ENCODE measurements around the gene PRKAG2. TPM values are rescaled to one million over a fixed set of nuclear protein-coding genes. Genes with fewer than 3 reads are reported as not detected.

PRKAG2 gene
- total RNA-seq, 1 donor from 2014 or later: 55.4 TPM

GRCh38 chr7:151900986-151901621, 24.2 kb upstream of the PRKAG2 start:
- no peak for DNase-seq (ENCODE audit: low spot score)

- DNase-seq (ENCODE audit: low spot score): no peak
These were observed 23.7 kb upstream of the PRKAG2 start for GRCh38 chr7:151900591-151900985.

- no peak for DNase-seq (ENCODE audit: low spot score)
These were observed 22.8 kb upstream of the PRKAG2 start for GRCh38 chr7:151899513-151900360.

- no peak for DNase-seq (ENCODE audit: low spot score)
These were observed 21.2 kb upstream of the PRKAG2 start for GRCh38 chr7:151897951-151898686.

- DNase-seq (ENCODE audit: low spot score): no peak
These were observed 20.3 kb upstream of the PRKAG2 start for GRCh38 chr7:151897161-151897731.

- no peak for DNase-seq (ENCODE audit: low spot score)
These were observed 19.6 kb upstream of the PRKAG2 start for GRCh38 chr7:151896486-151896885.

- DNase-seq (ENCODE audit: low spot score): no peak
These were observed 19.2 kb upstream of the PRKAG2 start for GRCh38 chr7:151896086-151896485.

- DNase-seq (ENCODE audit: low spot score): no peak
These were observed 18.7 kb upstream of the PRKAG2 start for GRCh38 chr7:151895631-151896031.

GRCh38 chr7:151895008-151895630, 18.2 kb upstream of the PRKAG2 start:
- DNase-seq (ENCODE audit: low spot score): no peak

- DNase-seq (ENCODE audit: low spot score): no peak
These were observed 17.4 kb upstream of the PRKAG2 start for GRCh38 chr7:151894111-151895007.

GRCh38 chr7:151893405-151893923, 16.5 kb upstream of the PRKAG2 start:
- no peak for DNase-seq (ENCODE audit: low spot score)

GRCh38 chr7:151891753-151892152, 14.8 kb upstream of the PRKAG2 start:
- DNase-seq (ENCODE audit: low spot score): no peak

- no peak for DNase-seq (ENCODE audit: low spot score)
These were observed 14.3 kb upstream of the PRKAG2 start for GRCh38 chr7:151891182-151891581.

GRCh38 chr7:151890355-151891004, 13.6 kb upstream of the PRKAG2 start:
- no peak for DNase-seq (ENCODE audit: low spot score)

GRCh38 chr7:151889406-151890354, 12.8 kb upstream of the PRKAG2 start:
- no peak for DNase-seq (ENCODE audit: low spot score)

- DNase-seq (ENCODE audit: low spot score): no peak
These were observed 11.5 kb upstream of the PRKAG2 start for GRCh38 chr7:151888079-151889067.

- DNase-seq (ENCODE audit: low spot score): no peak
These were observed 9.9 kb upstream of the PRKAG2 start for GRCh38 chr7:151886783-151887182.

- no peak for DNase-seq (ENCODE audit: low spot score)
These were observed 8.3 kb upstream of the PRKAG2 start for GRCh38 chr7:151885202-151885580.

Data from ureter (tissue), 1 donor.